ENCODE measurements around the gene HSPB9.

DNA sequence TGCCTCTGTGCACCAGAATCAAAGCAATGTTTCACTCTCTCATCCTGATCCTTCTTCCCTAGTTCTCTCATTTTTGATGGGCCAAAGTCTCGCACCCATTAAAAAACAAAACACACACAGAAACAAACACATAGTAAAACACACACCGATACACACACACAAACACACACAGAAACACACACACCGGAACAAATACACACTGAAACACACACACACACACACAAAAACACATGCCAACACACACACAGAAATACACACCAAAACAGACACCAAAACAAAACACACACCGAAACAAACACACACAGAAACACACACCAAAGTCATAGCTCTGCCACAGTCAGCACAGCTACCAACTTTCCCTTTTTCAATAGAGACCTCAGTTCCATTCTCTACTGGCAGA, 8.6 kb downstream of the HSPB9 start:
- TF ChIP-seq, protein P1, sequence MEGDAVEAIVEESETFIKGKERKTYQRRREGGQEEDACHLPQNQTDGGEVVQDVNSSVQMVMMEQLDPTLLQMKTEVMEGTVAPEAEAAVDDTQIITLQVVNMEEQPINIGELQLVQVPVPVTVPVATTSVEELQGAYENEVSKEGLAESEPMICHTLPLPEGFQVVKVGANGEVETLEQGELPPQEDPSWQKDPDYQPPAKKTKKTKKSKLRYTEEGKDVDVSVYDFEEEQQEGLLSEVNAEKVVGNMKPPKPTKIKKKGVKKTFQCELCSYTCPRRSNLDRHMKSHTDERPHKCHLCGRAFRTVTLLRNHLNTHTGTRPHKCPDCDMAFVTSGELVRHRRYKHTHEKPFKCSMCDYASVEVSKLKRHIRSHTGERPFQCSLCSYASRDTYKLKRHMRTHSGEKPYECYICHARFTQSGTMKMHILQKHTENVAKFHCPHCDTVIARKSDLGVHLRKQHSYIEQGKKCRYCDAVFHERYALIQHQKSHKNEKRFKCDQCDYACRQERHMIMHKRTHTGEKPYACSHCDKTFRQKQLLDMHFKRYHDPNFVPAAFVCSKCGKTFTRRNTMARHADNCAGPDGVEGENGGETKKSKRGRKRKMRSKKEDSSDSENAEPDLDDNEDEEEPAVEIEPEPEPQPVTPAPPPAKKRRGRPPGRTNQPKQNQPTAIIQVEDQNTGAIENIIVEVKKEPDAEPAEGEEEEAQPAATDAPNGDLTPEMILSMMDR (conservative IDR thresholded peaks at IDR 0.05 in 1 of 2, IDR thresholded peaks at IDR 0.05 in 1 of 2; ENCODE audit: extremely low read depth in 1 of 2, insufficient read depth in 1 of 2, low read depth in 1 of 2, low read length in 2 of 2): no peak
- no peak for TF ChIP-seq EZH2 (IDR thresholded peaks at IDR 0.05; ENCODE audit: borderline replicate concordance, low read length)

All from mammary epithelial cell (primary cell).